ENCODE measurements around the gene DISC1. TPM values are rescaled to one million over a fixed set of nuclear protein-coding genes. Genes with fewer than 3 reads are reported as not detected.
A peak's percentile ranks its signal among the peaks of the same experiment; 100 is the strongest.

The DISC1 gene
- total and polyA plus RNA-seq, 11 donors = 0.76 to 12.8 (median 4.3) TPM

- intact Hi-C loops (cut with DNase I) = no loop called here
Observed at GRCh38 chr1:231684356-231685244, 58.0 kb downstream of the DISC1 start.

GRCh38 chr1:231686384-231686783 is 59.8 kb downstream of the DISC1 start:
- DNase-seq = no peak
- intact Hi-C loops (cut with DNase I) = no loop called here
- H3K27me3 ChIP-seq = no peaks in the 10 kb centered on the region
- H3K4me1 ChIP-seq = peaks cover 0 to 19% (median 4%) of the 10 kb centered on the region in 12 donors
- H3K27ac ChIP-seq = no peak overlapping the region
- TF ChIP-seq POLR2A (IDR thresholded peaks at IDR 0.05) (no peak), CTCF (IDR thresholded peaks at IDR 0.05) (no peak)
- peaks cover 0 to 11% (median 0%) of the 10 kb centered on the region in 12 donors for H3K9me3 ChIP-seq
- H3K36me3 ChIP-seq = no peaks in the 10 kb centered on the region
- WGBS, 4 donors = 95 to 100% (median 97%) methylated on average over 2 to 4 of the region's 4 CpGs
- no peak overlapping the region for H3K4me3 ChIP-seq
- no peak for ATAC-seq

More at GRCh38 chr1:231684356-231685244, 58.0 kb downstream of the DISC1 start:
- peaks cover 0 to 11% (median 0%) of the 10 kb centered on the region in 12 donors for H3K9me3 ChIP-seq
- H3K27me3 ChIP-seq = no peaks in the 10 kb centered on the region
- DNase-seq (no peak), ATAC-seq (no peak)
- H3K4me1 ChIP-seq = peaks cover 0 to 5% (median 0%) of the 10 kb centered on the region in 12 donors
- WGBS, 4 donors = 84 to 88% (median 86%) methylated on average over 15 of the region's 15 CpGs
- no peak overlapping the region for H3K27ac ChIP-seq
- no peak overlapping the region for H3K4me3 ChIP-seq
- TF ChIP-seq POLR2A (IDR thresholded peaks at IDR 0.05) (no peak), CTCF (IDR thresholded peaks at IDR 0.05) (no peak)
- no peaks in the 10 kb centered on the region for H3K36me3 ChIP-seq

- H3K36me3 ChIP-seq = peaks cover 0 to 3% (median 0%) of the 10 kb centered on the region in 9 donors
- intact Hi-C loops (cut with DNase I) = no loop called here
- H3K4me3 ChIP-seq = no peak overlapping the region
- peaks cover 0 to 27% (median 6%) of the 10 kb centered on the region in 12 donors for H3K4me1 ChIP-seq
- no peak overlapping the region for H3K27ac ChIP-seq
- DNase-seq = no peak
- peaks cover 0 to 11% (median 0%) of the 10 kb centered on the region in 12 donors for H3K9me3 ChIP-seq
- TF ChIP-seq POLR2A (IDR thresholded peaks at IDR 0.05) (no peak), CTCF (IDR thresholded peaks at IDR 0.05) (no peak)
- whole genome bisulfite sequencing, 4 donors = 89 to 96% (median 93%) methylated on average over 4 of the region's 4 CpGs
- H3K27me3 ChIP-seq = no peaks in the 10 kb centered on the region
- ATAC-seq = no peak
Observed at GRCh38 chr1:231688989-231689388, 62.4 kb downstream of the DISC1 start.

GRCh38 chr1:231690059-231690458 is 63.5 kb downstream of the DISC1 start:
- DNase-seq (no peak), ATAC-seq (no peak)
- 55 to 73% (median 67%) methylated on average over 9 of the region's 9 CpGs for WGBS, 4 donors
- TF ChIP-seq CTCF (IDR thresholded peaks at IDR 0.05) (no peak), POLR2A (IDR thresholded peaks at IDR 0.05) (no peak)
- intact Hi-C loops (cut with DNase I) = no loop called here
- Histone ChIP-seq H3K36me3 (peaks cover 0 to 6% (median 0%) of the 10 kb centered on the region in 9 donors), H3K4me1 (peaks cover 0 to 38% (median 13%) of the 10 kb centered on the region in 12 donors), H3K27ac (peak overlapping the region in 1 of 12 donors; percentile 3), H3K4me3 (no peak overlapping the region), H3K27me3 (no peaks in the 10 kb centered on the region), H3K9me3 (peaks cover 0 to 11% (median 0%) of the 10 kb centered on the region in 12 donors)
